ENCODE results near the gene KRT78. TPM values are rescaled to one million over a fixed set of nuclear protein-coding genes. Genes with fewer than 3 reads are reported as not detected.
A peak's percentile ranks its signal among the peaks of the same experiment; 100 is the strongest.
"Not testable (repeated sequence)": the region's sequence is repeated elsewhere in the genome, so short reads cannot be mapped to it uniquely, and the experiment has no call there.

The KRT78 gene, protein sequence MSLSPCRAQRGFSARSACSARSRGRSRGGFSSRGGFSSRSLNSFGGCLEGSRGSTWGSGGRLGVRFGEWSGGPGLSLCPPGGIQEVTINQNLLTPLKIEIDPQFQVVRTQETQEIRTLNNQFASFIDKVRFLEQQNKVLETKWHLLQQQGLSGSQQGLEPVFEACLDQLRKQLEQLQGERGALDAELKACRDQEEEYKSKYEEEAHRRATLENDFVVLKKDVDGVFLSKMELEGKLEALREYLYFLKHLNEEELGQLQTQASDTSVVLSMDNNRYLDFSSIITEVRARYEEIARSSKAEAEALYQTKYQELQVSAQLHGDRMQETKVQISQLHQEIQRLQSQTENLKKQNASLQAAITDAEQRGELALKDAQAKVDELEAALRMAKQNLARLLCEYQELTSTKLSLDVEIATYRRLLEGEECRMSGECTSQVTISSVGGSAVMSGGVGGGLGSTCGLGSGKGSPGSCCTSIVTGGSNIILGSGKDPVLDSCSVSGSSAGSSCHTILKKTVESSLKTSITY
- total RNA-seq, result not detected

DNA sequence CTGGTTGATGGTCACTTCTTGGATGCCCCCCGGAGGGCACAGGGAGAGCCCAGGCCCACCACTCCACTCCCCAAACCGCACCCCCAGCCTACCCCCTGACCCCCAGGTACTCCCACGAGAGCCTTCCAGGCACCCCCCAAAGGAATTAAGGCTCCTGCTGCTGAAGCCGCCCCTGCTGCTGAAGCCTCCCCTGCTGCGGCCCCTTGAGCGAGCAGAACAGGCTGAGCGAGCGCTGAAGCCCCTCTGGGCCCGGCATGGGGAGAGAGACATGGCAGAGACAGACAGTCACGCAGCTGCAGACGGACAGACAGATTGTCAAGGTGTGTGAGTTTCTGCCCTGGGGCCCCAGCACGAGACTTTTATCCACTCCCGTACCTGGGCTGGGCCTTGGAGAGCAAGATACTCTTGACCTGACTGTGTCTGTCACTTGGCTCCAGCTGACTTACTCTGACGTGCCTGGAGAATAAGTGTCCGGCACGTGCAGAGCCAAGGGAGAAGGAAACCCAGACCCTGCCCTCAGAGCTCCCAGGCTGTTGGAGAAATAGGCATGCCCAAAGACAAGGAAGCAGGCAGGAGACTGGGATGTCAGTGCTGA is at the start of gene KRT78:
Gene KRT78 (minus strand): TSS at position 334 of the 595 bp plus-strand sequence. CDS start 64 bp downstream, at position 270.
- Mint-ChIP-seq H3K27me3 (ENCODE audit: low read depth) (peaks cover 14% of the 10 kb centered on the region), H3K4me3 (no peak within 1 kb of the TSS), H3K27ac (no peak within 1 kb of the TSS), H3K9me3 (ENCODE audit: insufficient read depth) (no peaks in the 10 kb centered on the region), H3K4me1 (ENCODE audit: low read depth) (no peaks in the 10 kb centered on the region), H3K36me3 (ENCODE audit: low read depth) (no peaks in the 10 kb centered on the region)
- ATAC-seq (no peak), DNase-seq (no peak)
- ChIA-PET CTCF (no interaction called here), POLR2A (interaction anchor here (0.5 kb wide), 1 partner anchor 11 kb away, joined by 3 read pairs; no protein-coding TSS in a partner anchor)

DNA sequence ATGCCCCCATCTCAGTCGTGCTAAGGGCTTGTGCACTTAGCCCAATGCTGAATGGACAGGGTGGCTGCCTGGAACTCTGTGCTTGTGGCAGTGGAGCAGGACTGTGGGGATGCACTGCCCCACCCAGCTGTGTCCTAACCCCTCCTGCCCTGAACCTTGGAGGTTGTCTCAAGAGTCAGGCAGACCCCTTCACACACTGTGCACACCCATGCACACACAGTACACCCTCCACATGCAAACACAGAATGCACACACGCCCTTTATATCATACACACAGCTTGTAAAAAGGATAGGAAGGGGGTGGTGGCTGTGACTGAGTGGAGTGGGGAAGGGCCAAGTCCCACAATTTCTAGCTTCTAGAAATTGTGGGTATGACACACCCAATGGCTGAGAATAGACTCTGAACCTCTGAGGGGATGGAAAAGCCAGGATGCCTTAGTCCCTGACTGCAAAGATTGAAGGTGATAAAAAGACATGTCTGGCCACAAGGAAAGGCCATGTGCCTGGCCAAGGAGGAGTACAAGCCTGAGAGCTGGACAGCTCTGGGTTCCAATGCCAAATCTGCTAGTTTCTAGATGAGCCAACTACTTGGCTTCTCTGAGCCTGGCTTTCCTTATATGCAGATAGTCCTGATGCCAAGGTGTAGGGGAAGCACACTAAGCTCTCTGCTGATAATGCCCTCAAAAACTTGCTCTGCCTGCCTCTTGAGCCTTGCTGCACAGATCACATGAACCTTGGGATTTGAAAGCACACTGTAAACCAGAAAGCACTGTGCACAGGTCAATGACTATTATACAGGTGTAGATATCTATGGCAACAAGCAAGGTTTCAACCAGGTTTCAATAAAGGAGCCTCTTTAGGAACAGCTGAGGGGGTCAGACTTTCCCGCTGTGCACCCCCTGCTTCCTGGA is 47.7 kb upstream of the KRT78 start:
- Mint-ChIP-seq H3K9me3 (ENCODE audit: insufficient read depth) (no peaks in the 10 kb centered on the region), H3K27ac (no peak overlapping the region), H3K27me3 (ENCODE audit: low read depth) (no peaks in the 10 kb centered on the region), H3K4me3 (no peak overlapping the region), H3K4me1 (ENCODE audit: low read depth) (no peaks in the 10 kb centered on the region), H3K36me3 (ENCODE audit: low read depth) (no peaks in the 10 kb centered on the region)
- ATAC-seq (no peak), DNase-seq (no peak)
- ChIA-PET POLR2A (interaction anchor here (0.6 kb wide), 1 partner anchor 230 kb away, joined by 3 read pairs; no protein-coding TSS in a partner anchor), CTCF (interaction anchor here (1.0 to 7.3 kb wide), 4 partner anchors 10 to 84 kb away, joined by 3 to 60 read pairs (median 20); no protein-coding TSS in a partner anchor)

DNA sequence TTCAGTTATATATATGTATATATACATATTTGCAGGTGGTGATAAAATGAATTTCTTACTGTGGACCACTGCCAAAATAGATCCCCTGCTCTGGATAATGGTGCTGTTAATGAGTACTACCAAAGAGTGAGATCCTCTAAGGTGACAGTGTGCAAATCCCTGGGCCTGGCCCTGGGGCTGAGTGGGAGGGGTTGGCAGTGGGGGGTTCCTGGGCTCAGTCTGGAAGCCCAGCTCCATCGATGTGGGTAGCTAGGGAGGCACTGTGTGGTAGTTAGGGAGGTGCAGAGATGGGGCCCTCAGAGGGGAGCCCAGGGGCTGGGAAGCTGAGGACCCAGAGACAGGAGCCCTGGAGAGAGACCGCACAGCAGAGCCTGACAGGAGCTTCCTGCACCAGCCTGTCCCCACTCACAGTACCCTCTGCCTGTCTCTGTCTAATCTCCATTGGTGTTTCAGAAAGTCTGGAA is 47.0 kb upstream of the KRT78 start:
- Mint-ChIP-seq H3K27ac (no peak overlapping the region), H3K4me3 (no peak overlapping the region), H3K36me3 (ENCODE audit: low read depth) (no peaks in the 10 kb centered on the region)

DNA sequence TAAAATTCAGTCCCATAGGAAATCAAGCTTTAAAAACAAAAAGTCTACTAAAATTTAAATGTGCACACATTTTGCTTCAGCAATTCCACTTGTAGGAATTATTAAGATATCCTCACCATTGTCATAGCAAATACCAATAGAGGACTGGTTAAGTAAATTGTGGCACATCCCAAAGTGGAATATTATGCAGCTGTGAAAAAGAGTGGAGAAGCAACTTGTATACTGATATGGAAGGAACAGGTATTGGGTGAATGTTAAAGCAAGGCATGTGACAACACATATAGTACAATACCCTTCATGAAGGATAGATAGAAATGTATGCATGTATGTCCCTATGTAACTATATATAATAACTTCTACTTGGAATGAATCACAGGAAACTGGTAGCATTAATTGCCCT is 44.2 kb upstream of the KRT78 start:
- DNase-seq, result no peak
- ATAC-seq, result no peak
- H3K27me3 Mint-ChIP-seq (ENCODE audit: low read depth), result peaks cover 7% of the 10 kb centered on the region
- ChIA-PET CTCF (interaction anchor here (0.6 to 1.0 kb wide), 2 partner anchors 13 to 88 kb away, joined by 3 to 5 read pairs; no protein-coding TSS in a partner anchor), POLR2A (no interaction called here)
- no peaks in the 10 kb centered on the region for H3K9me3 Mint-ChIP-seq (ENCODE audit: insufficient read depth)
- H3K36me3 Mint-ChIP-seq (ENCODE audit: low read depth), result no peaks in the 10 kb centered on the region
- H3K4me3 Mint-ChIP-seq, result no peak overlapping the region
- no peaks in the 10 kb centered on the region for H3K4me1 Mint-ChIP-seq (ENCODE audit: low read depth)
- H3K27ac Mint-ChIP-seq, result no peak overlapping the region

More for the DNA sequence above, 47.0 kb upstream of the KRT78 start:
- Mint-ChIP-seq H3K27me3 (ENCODE audit: low read depth) (no peaks in the 10 kb centered on the region), H3K9me3 (ENCODE audit: insufficient read depth) (no peaks in the 10 kb centered on the region), H3K4me1 (ENCODE audit: low read depth) (no peaks in the 10 kb centered on the region)
- ChIA-PET POLR2A (no interaction called here), CTCF (interaction anchor here (3.1 to 7.3 kb wide), 3 partner anchors 11 to 84 kb away, joined by 17 to 60 read pairs (median 22); no protein-coding TSS in a partner anchor)
- DNase-seq (no peak), ATAC-seq (no peak)

DNA sequence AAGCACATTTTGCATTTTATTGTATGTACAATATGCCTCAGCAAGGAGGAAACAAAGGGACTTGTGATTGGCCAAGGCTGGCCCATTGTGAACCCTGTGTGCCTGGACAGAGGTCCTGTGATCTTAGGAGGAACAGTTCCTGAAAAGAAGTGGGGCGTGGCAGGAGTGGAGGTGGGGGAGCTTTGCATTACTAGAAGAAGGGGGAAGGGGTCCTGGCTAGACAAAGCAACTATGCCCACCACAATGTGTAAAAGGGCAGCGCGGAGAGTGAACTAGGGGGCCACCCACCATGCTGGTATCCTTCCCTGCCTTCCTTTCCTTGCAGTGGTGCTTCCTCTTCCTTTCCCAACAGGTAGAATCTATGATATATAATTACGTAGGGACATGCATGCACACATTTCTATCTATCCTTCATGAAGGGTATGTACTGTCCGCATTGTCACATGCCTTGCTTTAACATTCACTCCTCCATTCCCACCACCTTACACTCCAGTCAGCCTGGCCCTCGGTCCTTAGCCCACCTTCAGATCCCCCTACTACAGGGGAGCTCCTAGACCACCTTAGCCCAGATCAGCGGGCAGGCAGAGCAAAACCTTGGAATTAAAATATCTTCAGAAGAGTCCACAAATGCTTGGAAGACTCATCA is 43.5 kb upstream of the KRT78 start:
- H3K4me1 Mint-ChIP-seq (ENCODE audit: low read depth), result no peaks in the 10 kb centered on the region
- ATAC-seq (no peak), DNase-seq (no peak)
- ChIA-PET POLR2A (no interaction called here), CTCF (interaction anchor here (1.0 kb wide), 1 partner anchor 88 kb away, joined by 5 read pairs; no protein-coding TSS in a partner anchor)
- H3K9me3 Mint-ChIP-seq (ENCODE audit: insufficient read depth), result no peaks in the 10 kb centered on the region
- H3K4me3 Mint-ChIP-seq, result no peak overlapping the region
- H3K27ac Mint-ChIP-seq, result no peak overlapping the region
- H3K36me3 Mint-ChIP-seq (ENCODE audit: low read depth), result no peaks in the 10 kb centered on the region
- peaks cover 7% of the 10 kb centered on the region for H3K27me3 Mint-ChIP-seq (ENCODE audit: low read depth)

DNA sequence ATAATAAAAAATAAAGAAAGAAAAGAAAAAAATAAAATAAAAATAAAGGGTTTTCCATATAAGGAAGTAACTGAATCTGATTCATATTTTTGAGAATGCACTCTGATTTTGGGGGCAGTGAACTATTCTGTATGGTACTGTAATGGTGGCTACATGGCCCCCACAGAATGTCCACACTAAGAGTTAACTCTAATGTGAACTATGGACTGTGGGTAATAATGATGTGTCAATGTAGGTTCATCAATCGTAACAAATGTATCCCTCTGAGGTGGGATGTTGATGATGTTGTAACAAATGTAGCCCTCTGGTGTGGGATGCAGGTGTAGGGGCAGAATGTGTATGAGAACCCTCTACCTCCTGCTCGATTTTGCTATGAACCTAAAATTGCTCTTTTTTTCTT is 42.2 kb upstream of the KRT78 start:
- Mint-ChIP-seq H3K4me1 (ENCODE audit: low read depth) (no peaks in the 10 kb centered on the region), H3K4me3 (no peak overlapping the region), H3K27me3 (ENCODE audit: low read depth) (peaks cover 7% of the 10 kb centered on the region), H3K36me3 (ENCODE audit: low read depth) (no peaks in the 10 kb centered on the region), H3K9me3 (ENCODE audit: insufficient read depth) (no peaks in the 10 kb centered on the region), H3K27ac (no peak overlapping the region)
- ATAC-seq (no peak), DNase-seq (no peak)
- POLR2A ChIA-PET, result no interaction called here
- CTCF ChIA-PET, result interaction anchor here (0.9 kb wide), 1 partner anchor 90 kb away, joined by 3 read pairs; no protein-coding TSS in a partner anchor

DNA sequence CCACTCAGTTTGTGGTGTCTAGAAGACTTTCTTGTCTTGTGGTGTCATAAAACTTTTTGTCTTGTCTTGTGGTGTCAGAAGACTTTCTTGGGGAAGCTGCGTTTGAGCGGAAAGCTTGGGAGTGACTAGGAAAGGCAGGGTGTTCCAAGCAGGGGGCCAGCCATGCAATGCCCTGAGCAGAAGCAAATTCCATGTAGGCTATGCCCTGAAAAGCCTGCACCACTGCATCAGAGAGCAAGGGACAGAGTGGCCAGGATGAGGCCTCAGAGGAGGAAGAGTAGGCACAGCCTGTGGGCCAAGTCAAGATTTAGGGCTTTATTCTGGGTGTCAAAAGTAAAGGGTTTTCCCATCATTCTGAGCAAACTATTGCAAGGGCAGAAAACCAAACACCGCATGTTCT is 41.6 kb upstream of the KRT78 start:
- Mint-ChIP-seq H3K36me3 (ENCODE audit: low read depth) (no peaks in the 10 kb centered on the region), H3K9me3 (ENCODE audit: insufficient read depth) (no peaks in the 10 kb centered on the region), H3K27me3 (ENCODE audit: low read depth) (peaks cover 7% of the 10 kb centered on the region), H3K27ac (no peak overlapping the region), H3K4me1 (ENCODE audit: low read depth) (no peaks in the 10 kb centered on the region), H3K4me3 (no peak overlapping the region)
- ChIA-PET CTCF (interaction anchor here (1.7 to 2.8 kb wide), 2 partner anchors 11 to 20 kb away, joined by 4 to 19 read pairs; no protein-coding TSS in a partner anchor), POLR2A (no interaction called here)
- ATAC-seq (no peak), DNase-seq (no peak)

DNA sequence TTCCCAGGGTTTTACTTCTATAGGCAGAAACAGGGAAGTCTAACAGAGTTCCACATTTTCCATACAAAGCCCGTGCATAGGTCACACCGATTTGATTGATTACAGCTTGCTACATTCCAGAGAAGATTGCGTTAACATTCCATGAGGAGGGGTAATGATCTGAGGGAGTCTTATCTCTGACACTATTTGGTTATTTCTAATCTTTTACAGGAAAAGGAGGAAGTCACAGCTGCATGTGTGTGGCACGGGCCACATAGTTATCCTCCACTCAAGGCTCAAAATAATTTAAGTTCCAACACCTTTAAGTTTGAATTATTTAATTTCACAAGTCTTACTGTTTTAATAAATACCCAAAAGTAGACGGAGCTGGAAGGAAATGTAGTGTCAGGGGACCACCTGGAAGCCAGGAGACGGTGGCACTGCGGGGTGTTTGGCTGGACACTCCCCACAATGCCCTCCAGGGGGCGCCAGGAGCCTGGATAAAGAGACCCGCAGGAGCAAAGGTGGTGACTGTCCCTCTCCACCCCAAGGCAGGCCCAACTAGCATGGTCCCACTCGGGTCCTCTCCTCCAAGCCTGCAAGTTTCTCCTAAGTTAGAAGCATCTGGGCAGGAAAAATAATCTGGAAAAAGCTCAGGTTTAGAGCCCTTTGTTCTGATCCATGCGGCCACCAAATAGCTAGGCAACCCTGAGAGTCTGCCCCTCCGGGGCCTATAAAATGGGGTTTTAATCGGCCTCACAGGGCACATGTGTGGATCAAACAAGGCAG is 35.9 kb upstream of the KRT78 start:
- no peaks in the 10 kb centered on the region for H3K36me3 Mint-ChIP-seq (ENCODE audit: low read depth)
- CTCF ChIA-PET, result interaction anchor here (0.5 to 21.6 kb wide), 70 partner anchors 10 to 1858 kb away, joined by 3 to 736 read pairs (median 4); partner anchors contain the start of genes EIF4B, KRT1, KRT18 and KRT3
- H3K4me3 Mint-ChIP-seq, result no peak overlapping the region
- H3K9me3 Mint-ChIP-seq (ENCODE audit: insufficient read depth), result no peaks in the 10 kb centered on the region
- peak; percentile 82 for ATAC-seq
- no peak overlapping the region for H3K27ac Mint-ChIP-seq
- H3K27me3 Mint-ChIP-seq (ENCODE audit: low read depth), result peaks cover 9% of the 10 kb centered on the region
- DNase-seq, result peak; percentile 86
- POLR2A ChIA-PET, result interaction anchor here (0.8 to 1.2 kb wide), 2 partner anchors 70 to 96 kb away, joined by 3 to 5 read pairs; no protein-coding TSS in a partner anchor
- peaks cover 7% of the 10 kb centered on the region for H3K4me1 Mint-ChIP-seq (ENCODE audit: low read depth)

DNA sequence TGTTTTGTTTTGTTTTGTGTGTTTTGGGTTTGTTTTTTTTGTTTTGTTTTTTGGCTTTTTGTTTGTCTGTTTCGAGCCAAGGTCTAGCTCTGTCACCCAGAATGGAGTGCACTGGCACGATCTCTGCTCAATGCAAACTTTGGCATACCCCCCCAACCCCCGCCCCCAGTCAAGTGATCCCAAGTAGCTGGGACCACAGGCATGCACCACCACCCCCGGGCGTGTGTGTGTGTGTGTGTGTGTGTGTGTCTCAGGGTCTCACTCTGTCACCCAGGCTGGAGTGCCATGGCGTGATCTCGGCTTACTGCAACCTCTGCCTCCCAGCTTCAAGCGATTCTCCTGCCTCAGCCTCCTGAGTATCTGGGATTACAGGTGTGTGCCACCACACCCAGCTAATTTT is 31.7 kb upstream of the KRT78 start:
- H3K27ac Mint-ChIP-seq; H3K4me1 Mint-ChIP-seq (ENCODE audit: low read depth); DNase-seq; H3K36me3 Mint-ChIP-seq (ENCODE audit: low read depth); ATAC-seq; H3K9me3 Mint-ChIP-seq (ENCODE audit: insufficient read depth); H3K4me3 Mint-ChIP-seq: not testable (repeated sequence)
- H3K27me3 Mint-ChIP-seq (ENCODE audit: low read depth), result peaks cover 11% of the 10 kb centered on the region
- POLR2A ChIA-PET, result interaction anchor here (0.7 to 1.5 kb wide), 2 partner anchors 100 to 501 kb away, joined by 3 to 6 read pairs; no protein-coding TSS in a partner anchor
- CTCF ChIA-PET, result interaction anchor here (0.6 to 21.6 kb wide), 51 partner anchors 9 to 570 kb away, joined by 3 to 736 read pairs (median 5); partner anchors contain the start of genes EIF4B, KRT1, KRT74 and KRT85

All from activated CD8-positive, alpha-beta T cell treated with anti-CD3 and anti-CD28 coated beads, Interleukin-2, amount 10 ng/mL, durations not matched to agents 7 days and 5 days (primary cell).